ENCODE data around the gene LMBRD1.
"Not testable (repeated sequence)": the region's sequence is repeated elsewhere in the genome, so short reads cannot be mapped to it uniquely, and the experiment has no call there.

The LMBRD1 gene

GRCh38 chr6:69796642-69797390, at the start of gene LMBRD1:
Gene LMBRD1, minus strand, starts transcription at chr6:69797010. Its CDS starts 129 bp downstream, at chr6:69796881.
- DNase-seq: peak; percentile 93

- no peak for DNase-seq
Measured at GRCh38 chr6:69846312-69846711, 49.5 kb upstream of the LMBRD1 start.

GRCh38 chr6:69843189-69843588, 46.4 kb upstream of the LMBRD1 start:
- DNase-seq: no peak

GRCh38 chr6:69841862-69842261, 45.1 kb upstream of the LMBRD1 start:
- no peak for DNase-seq

- peak; percentile 71 for DNase-seq
Measured at GRCh38 chr6:69835414-69836179, 38.8 kb upstream of the LMBRD1 start.

- DNase-seq: no peak
Measured at GRCh38 chr6:69832558-69832957, 35.7 kb upstream of the LMBRD1 start.

GRCh38 chr6:69827276-69827893, 30.6 kb upstream of the LMBRD1 start:
- peak; percentile 68 for DNase-seq

GRCh38 chr6:69825904-69826303, 29.1 kb upstream of the LMBRD1 start:
- DNase-seq: peak; percentile 25

- not testable (repeated sequence) for DNase-seq
Measured at GRCh38 chr6:69824355-69824754, 27.5 kb upstream of the LMBRD1 start.

- DNase-seq: no peak
Measured at GRCh38 chr6:69820438-69820837, 23.6 kb upstream of the LMBRD1 start.

- no peak for DNase-seq
Measured at GRCh38 chr6:69820018-69820417, 23.2 kb upstream of the LMBRD1 start.

GRCh38 chr6:69819138-69819537, 22.3 kb upstream of the LMBRD1 start:
- no peak for DNase-seq

- no peak for DNase-seq
Measured at GRCh38 chr6:69818223-69818930, 21.6 kb upstream of the LMBRD1 start.

GRCh38 chr6:69817358-69817757, 20.5 kb upstream of the LMBRD1 start:
- no peak for DNase-seq

GRCh38 chr6:69816569-69816968, 19.8 kb upstream of the LMBRD1 start:
- DNase-seq: no peak

GRCh38 chr6:69816026-69816425, 19.2 kb upstream of the LMBRD1 start:
- no peak for DNase-seq

- no peak for DNase-seq
Measured at GRCh38 chr6:69813508-69813907, 16.7 kb upstream of the LMBRD1 start.

GRCh38 chr6:69812746-69813427, 16.1 kb upstream of the LMBRD1 start:
- no peak for DNase-seq

- DNase-seq: no peak
Measured at GRCh38 chr6:69802995-69803394, 6.2 kb upstream of the LMBRD1 start.

GRCh38 chr6:69801711-69802110, 4.9 kb upstream of the LMBRD1 start:
- no peak for DNase-seq

GRCh38 chr6:69801225-69801624, 4.4 kb upstream of the LMBRD1 start:
- no peak for DNase-seq

GRCh38 chr6:69798796-69799195, 2.0 kb upstream of the LMBRD1 start:
- DNase-seq: not testable (repeated sequence)

Data from fibroblast of upper back skin (primary cell).